Cerebellar cortex (tissue), 1 donor: ENCODE results near the gene CREG2.

Experiments
- DNase-seq: peaks from one replicate; pipeline ENCODE4 v3.0.0-alpha.2; 2015; ENCODE audit warnings: low spot score

The CREG2 gene

DNA sequence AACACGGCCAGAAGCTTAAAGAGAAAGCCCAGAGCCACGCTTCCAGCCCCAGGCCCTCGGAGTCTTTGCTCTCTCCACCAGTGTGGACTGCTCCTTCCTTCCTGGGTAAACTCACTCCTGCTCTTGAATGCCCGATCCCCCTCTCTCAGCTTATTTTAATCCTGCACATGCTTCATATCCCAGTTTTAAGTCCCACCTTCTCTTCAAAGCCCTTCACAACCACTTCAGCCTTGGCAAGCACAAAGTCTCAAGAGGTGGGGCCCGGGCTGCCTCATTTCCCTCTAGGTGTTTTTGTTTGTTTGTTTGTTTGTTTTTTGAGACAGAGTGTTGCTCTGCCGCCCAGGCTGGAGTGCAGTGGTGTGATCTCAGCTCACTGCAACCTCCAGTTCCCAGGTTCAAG, 21.6 kb upstream of the CREG2 start:
- DNase-seq: no peak

DNA sequence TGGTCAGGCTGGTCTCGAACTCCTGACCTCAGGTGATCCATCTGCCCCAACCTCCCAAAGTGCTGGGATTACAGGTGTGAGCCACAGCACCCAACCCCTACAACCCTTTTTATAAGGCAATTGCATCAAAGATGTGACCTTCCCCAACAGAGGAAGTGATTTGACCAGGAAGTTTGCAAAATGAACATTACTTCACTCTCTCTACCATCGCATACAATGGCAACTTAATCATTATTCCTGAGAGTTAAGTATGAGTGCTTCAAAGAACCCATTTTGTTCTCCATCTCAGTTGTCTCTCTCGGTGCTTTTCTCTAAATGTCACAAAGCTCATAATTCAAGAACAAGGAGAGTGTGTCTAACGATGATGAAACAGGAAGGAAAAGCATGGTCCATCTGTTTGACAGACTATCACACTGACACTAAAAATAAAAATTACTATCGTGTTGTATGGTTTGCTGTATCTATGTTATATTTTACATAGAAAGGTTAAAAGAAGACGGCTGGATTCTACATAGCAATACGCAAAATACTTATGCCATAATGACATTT, 18.1 kb upstream of the CREG2 start:
- no peak for DNase-seq

DNA sequence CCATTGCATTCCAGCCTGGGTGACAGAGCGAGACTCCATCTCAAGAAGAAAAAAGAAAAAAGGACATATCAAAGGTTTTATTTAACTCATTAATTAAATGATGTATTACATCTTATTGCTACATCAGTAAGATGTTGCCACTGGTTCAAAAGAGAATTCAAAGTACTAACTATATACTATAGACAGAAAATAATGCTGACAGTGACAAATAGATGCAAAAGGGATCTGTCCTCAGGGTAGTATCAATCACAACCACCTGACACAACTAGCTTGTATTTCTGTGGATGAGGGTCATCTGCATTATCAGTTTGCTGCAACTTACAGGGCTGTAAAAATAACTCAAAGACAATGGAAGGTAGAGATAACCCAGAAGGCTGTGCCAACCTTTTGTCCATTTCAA, 16.4 kb upstream of the CREG2 start:
- DNase-seq: no peak

DNA sequence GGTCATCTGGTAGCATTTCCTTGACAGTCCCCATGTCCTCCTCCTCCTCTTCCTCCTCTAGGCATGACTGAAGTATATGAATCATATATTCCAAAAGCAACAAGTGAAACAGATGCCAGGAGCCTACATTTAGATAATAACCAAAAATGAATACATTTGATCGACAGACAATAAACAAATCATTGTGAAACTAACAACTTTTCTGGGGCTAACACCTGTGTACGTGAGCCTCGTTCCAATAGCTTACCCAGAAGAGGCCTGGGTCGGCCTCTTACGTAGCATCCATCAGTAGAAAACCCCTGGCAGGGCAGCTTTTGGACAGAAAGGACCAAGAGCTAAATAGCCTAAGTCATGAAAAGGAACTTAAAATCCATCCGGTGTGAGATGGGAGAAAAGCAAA, 15.3 kb upstream of the CREG2 start:
- DNase-seq: no peak

DNA sequence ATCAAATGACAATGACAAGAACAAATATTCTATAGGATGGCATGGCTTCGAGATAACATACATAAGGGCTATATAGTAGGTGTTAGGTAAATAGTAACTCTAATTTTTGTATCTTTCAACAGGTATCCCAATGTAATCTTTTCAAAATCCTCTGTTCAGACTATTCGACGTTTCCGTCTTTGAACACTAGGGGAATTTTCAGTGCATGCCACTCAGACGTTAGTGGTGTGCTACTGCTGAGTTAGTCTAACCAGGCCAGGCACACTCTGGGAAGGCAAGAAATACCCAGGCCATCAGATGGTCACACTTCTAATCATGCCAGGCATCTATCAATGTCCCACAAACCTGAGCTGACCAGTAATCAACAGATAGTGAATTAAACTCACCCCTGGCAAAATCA, 14.6 kb upstream of the CREG2 start:
- no peak for DNase-seq

DNA sequence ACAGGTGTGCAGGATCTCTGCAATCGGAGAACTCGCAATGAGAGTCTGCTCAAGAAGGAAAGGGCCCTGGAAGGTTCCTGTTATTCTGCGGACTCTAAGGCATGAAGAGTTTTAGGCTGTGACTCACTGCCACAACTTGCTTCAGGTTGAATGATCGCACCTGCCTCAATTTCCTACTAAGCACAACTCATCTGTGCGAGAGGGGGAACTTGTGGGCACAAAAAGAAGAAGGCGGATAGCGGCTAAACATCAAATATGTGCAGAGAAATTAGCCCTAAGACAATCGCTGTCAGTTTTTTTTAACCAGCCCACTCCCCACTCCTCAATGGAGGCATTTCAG, 14.0 kb upstream of the CREG2 start:
- no peak for DNase-seq

DNA sequence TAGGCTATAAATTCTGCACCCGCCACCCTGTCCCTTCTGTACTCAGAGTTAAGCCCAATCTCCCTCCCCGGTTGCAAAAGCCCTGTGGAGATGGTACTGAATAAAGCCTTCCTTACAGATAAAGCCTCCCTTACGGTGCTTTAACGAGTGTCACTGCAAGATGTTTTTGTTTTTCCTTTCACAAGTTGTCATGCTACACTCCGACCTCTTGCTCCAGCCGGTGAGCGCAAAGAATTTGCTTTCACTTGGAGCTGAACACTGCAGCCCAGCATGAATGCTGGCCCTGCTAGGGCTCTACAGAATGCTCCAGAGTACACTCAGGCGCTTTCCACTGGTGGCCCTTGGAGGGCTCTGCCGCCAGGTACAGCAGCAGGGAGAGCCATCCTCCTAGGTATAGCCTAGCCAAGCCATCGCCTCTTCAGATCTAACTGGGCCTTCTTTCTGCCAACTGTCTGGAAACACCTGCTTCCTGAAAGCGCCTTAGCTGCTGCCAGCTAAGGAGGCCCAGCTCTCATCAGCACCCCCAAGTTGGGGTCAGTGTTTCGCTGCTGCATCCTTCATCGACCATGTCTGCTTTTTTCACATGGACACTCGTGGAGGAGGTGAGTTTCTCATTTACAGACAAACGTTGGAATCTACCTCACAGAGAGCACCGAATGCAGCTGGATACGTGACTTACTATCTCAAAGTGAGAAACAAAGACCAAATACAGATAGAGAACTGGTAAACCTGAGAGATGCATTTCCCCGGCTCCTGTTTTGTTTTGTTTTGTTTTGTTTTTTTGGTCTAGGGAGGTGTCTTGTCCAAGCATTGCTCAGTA, 13.4 kb upstream of the CREG2 start:
- DNase-seq: no peak

DNA sequence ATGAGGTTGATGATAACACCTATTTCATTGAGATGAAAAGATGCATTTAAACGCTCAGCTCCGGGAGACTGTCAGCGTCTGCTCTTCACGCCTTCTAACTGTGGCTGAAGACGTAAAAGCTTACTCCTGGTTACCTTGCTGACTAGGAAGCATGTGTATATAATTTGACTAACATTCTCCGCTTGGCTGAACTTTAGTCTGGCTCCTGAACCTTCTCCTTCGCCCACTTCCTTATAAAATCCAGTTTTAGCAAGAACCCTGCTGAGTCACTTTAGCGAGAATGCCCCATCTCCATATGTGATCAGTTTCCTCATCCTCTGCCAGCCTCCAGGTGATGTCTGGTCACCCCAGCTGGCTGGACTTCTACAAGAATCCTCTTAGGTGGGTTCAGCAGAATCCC, 12.7 kb upstream of the CREG2 start:
- DNase-seq: no peak

DNA sequence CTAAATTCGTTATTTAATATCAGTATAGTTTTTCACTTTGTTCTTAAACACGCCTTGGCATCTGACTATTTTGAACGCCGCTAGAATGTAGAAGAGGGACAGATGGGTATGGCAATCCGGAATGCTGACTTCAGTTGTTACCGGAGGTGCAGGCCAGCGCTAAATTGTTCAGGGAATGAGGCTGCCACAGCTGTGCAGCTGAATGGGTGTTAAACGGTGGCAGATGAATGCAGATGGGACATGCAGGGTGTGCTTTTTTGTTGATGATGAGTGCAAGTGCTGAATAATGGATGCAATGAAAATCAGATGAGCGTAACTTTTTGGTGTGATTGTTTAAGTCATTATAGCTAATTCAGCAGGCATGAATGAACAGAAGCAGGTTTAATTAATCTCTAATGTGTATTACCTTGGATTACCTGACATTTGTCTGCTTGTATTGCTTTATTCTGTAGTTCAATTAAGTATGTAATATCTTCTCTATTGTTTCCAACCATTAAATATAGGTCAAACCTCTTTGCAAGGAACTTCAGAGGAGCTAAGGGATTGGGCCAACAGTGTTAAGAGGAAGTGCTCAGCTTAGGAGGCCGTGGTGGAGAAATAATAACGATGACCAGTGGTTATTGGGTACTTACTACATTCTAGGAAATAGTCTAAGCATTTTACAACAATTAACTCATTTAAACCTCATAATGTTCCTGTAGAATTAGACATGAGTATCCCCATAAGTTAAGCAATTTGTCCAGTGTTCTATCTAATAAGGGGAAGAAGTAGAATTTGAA, 11.9 kb upstream of the CREG2 start:
- DNase-seq: no peak

DNA sequence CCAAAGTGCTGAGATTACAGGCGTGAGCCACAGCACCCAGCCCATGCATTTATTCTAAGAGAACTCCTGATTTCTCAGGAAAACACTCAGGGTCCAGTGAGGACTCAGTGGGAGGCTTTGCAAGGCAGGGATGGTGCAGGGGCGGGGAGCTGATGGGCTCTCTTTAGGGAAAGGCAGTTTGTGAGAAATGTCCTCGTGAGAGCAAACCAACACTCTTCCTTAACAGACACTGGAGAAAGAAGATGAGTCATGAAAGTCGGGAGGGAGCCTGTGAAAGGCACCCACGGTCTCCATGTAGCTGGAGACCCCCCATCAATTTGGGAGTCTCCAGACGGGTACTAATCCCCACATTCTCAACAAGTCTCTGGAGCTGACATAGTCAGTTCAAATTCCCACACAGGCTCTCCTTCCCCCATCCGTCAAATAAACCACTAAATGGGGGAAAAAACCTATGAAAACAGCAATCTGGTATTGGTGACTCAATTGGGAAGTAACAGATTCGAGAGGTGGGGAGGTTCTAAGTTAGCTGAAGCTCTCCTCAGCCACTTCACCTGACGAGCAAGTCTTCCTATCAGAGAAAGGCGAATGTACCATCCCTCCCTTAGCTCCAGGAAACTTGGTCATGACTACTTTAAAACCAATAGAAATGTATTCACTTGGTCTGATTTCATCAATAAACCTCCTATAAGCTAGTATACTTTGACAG, 11.0 kb upstream of the CREG2 start:
- DNase-seq: no peak

DNA sequence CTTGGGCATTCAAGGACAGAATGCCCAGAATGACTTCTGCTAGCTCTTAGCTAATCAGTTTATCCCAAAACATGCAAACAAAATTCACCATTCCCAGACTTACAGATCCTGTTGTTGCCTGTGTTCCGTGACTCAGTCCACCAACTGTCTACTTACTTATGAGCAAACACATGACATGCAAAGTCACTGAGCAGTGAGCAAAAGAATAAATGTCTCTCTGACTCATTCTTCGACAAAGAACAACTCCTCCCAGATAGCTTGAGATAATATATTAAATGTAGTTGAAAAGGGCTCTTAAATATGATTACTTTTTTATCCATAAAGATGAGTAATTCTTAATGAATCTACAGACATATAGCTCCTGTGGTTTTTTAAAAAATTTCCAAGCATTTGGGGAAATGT, 9.0 kb upstream of the CREG2 start:
- DNase-seq: no peak

DNA sequence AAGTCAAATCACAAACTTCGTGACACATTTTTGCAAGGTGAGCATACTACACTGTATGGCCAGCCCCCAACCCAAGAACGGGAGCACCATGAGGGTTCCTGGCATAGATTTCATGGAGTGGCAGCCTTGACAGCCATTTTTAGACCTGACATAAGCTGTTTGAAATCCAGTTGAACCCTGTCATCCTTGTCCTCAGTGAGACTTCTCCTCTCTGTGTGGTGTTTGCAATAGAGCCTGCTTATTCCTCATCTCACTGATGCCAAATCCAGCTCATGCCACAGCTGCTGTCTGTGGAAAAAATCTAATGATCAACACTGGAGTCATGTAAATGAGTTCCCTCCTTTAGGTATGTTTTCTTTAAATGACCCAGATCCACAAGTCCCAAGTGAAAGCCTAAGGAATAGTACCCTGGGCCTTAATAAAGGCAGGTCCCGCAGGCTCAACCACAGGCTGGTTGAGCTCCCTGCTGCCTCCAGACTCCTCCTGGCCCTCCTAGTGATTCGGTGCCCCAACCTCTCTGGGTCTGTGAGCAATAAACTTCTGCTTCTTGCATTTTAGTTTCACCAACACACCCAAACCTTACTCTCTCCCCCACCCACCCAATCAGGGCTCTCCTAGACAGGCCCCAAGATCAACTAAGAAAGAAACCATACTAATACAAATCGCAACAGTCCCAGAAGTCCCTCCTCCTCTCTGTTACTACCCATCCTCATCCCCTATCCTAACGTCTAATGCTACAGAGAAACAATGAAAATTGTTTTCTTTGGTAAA, 8.4 kb upstream of the CREG2 start:
- DNase-seq: no peak

DNA sequence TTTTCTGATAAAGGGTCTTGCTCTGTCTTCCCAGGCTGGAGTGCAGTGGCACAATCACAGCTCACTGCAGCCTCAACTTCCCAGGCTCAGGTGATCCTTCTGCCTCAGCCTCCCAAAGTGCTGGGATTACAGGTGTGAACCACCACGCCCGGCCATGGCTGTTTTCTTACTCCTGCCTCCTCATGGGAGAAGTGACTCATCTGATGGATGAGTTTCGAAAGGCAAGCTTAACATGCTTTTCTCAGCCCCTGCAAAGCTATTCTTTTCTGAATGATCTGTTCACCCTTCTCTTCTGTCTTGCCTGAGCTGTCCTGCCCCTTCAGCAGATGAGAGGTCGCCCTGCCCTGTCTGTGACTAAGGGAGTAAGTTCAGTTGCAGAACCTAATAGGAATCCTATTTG, 929 bp upstream of the CREG2 start:
- no peak for DNase-seq

DNA sequence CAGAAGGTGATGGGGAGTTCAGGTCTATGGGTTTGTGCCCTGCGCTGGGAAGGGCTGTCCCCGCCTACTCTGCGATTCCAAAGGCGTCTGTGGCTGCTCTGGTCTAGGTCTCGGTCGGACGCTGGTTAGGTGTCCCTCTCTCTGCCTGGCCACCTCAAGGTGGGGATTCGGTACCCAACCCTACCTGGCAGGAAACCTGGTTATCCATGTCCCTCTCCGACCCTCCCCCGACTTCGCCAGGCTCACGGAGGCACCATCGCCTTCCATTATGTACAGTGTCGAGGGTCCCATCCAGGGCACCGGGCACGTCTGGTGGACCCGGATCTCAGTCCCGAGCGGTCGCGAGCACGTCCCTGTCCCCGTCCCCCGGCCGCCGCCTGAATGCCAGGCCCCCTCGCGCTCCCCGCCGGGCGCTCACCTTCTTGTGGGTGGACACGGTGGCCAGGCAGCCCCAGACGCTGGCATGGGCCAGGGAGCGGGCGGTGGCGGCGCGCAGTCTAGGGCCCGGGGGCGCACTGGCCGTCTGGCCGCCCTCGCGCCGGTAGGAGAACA, 628 bp downstream of the CREG2 start:
- no peak for DNase-seq

DNA sequence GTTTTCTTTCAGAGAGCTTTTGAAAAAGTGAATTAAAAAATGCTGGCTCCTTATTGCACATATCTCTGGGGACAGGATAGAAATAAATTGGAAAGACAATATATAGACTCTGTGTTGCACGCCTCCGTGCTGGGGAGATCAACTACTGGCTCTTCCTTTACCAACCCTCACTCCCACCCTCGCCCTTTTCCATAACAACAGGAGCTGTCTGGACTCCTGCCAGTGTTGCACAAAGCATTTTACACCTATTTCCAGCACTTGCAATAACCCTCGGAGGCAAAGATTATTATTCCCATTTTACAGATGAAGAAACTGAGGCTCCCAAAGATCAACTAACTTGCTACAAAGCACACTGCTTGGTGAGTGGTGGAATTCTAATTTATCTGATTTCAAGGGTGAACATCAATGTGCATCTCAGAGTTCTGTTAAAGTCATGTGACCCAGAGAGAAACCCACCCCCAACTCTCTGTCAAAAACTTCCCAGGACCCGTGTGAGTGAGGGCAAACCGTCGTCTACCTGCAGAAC, 4.2 kb downstream of the CREG2 start:
- no peak for DNase-seq

DNA sequence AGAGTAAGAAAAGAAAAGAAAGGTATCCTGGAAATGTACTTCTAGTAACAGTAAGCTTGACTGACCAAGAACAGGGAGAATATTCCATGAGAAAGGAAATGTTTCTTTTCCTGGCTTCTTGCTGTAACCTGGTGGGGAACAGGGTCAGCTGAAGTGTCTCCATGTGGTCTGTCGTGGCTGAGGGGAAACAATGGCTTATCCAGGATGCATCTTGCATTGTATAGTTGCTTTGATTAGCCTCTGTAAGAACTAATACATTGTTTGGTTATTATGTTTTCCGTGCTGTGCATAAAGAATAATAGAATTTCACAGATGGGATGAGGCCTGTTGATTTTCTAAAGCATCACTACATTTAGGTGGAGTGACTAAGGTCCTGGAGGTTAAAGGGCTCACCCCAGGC, 4.9 kb downstream of the CREG2 start:
- no peak for DNase-seq

DNA sequence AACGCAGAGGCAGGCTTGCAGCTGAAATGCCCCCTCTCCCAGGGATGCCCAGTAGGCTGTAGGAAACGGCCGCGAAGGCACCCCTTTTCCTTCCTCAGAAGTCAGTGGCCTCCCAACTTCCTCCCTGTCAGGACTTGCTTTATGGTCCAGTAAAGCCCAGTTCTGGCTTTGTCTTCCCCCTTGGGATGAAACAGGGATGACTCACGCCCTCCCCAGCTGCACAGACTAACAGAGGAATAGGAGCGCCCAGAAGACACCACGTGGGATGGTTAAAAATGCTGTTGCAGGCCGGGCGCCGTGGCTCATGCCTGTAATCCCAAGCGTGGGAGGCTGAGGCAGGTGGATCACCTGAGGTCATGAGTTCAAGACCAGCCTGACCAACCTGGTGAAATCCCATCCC, 6.9 kb downstream of the CREG2 start:
- DNase-seq: no peak

DNA sequence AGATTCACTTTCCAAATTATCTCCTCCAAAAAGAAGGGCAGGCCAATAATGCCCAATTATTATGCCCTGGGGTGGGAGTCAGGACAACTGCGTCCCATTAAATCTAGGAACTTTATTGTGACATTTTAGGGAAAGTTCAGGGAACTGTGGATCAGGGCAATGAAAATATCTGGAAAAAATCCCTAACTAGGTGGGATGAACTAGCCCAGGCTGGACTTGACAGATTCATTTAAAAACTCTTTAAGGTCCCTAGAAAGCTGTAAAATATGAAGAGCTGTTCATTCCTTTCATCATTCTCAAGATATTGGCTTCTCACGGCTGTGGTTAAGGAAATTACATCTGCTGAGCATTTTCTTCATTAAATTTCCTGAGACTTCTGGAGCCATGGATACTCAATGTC, 8.2 kb downstream of the CREG2 start:
- DNase-seq: no peak

DNA sequence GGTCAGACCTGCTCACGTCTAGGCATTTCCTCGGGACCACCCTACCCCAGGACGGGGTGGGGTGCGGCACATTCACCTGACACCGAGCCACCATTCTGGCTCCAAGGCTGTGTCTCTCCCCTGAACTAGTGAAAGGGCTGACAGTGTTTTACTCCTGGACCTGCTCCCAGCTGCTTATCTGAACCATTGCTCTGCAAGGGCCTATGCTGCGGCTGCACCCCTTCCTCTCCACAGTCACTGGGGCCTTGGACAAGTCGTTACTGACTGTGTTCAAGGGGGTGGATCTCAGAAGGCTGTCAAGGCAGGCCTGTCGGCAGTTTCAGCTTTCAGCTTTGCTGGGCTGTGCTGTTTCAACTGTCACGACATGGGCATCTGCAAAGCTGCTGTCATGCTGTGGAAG, 11.7 kb downstream of the CREG2 start:
- no peak for DNase-seq

DNA sequence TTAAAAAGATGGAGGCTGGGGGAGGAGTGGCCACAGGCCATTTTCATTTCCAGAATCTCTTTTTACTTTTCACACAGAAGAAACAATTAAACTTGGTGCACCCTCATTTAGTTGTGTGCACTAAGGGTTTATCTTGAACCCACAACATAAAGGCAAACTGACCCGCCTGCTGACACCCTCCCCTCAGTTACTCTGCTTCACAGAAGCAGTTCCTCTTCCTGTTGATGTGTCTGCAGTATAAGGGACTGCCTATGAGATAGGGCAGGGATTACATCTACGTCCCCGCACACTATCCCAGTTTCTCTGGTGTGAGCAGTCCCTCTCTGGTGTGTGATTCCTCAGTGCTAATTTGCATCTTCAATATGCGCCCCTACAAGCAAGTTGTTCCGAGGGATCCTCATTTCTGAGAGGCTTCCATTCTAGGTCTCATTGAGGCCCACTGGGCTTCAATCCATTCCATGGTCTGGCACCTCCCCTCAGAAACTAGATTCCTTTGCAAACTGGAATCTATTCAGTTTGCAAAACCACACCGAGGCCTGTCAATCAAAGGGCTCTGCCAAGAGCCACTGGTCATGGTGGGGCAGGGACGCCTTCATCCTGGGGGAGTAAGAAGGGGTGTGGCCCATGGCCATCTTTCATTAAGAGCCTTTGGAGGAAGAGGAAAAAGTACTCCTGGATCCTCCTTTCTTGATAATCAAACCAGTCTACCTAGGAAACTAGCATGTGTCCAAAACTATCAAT, 12.3 kb downstream of the CREG2 start:
- no peak for DNase-seq

DNA sequence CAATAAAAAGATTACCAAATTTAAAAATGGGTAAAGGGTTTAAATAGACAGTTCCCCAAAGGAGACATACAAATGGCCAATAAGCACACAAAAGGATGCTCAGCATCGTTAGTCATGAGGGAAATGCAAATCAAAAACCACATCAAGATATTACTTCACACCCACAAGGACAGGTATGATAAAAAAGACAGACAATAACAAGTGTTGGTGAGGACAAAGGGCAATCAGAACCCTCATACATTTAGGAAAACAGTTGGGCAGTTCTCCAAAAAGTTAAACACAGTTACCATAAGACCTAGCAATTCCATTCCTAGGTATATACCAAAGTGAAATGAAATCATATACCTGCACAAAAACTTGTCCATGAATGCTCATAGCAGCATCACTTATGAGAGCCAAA, 14.5 kb downstream of the CREG2 start:
- DNase-seq: no peak
